GM19438 (cell line): ENCODE data around the gene TTYH2.

Experiments
- ATAC-seq: cut with Tn5 transposase; IDR thresholded peaks from one replicate; pipeline ENCODE4 v1.9.1; 2021; ENCODE audit warnings: low read depth; ENCODE audit not compliant: unreplicated experiment

TTYH2 gene

DNA sequence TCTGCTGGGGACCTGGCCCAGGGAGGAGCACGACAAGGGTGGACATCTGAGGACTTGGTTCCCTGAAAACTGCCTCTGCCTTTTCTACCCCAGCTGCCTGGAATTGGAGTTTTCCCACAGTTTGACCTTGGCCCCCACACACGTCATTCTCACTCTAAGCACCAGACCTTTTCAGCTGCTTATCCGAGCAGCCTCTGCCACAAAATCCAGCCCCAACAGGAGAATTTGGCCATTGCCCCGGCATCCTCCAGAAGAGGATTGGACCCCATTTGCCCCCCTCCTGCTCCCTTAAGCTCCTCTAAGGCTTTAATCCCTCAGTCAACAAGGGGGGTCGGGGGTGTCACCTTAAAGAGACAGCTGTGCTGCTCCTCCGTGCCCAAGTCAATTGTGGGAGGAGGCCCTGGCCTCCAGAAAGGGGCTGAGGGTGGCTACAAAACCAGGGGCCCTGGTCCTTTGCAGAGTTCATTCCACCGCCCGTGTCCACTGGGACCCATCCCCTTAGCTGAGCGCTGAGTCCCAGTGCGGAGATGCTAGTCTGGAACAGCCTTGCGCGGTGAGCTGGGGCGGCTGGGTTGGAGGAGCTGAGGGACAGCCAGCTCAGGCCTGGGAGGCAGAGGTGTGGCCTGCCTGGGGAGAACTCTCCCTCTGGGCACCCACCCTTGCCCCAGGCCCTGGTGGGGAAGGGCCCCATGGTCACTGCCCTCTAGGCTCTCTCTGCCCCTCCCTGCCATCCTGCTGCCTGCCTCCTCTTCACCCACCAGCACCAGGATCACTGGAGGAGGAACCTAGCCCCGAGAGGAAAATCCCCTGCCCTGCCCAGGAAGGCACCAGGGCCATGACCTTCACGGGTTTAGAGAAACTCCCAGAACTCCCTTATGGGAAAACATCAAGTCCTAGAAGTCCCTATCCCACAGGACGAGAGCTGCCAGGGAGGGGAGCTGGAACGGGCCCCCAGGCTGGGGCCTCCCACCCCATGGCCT is 18.8 kb downstream of the TTYH2 start:
- no peak for ATAC-seq

DNA sequence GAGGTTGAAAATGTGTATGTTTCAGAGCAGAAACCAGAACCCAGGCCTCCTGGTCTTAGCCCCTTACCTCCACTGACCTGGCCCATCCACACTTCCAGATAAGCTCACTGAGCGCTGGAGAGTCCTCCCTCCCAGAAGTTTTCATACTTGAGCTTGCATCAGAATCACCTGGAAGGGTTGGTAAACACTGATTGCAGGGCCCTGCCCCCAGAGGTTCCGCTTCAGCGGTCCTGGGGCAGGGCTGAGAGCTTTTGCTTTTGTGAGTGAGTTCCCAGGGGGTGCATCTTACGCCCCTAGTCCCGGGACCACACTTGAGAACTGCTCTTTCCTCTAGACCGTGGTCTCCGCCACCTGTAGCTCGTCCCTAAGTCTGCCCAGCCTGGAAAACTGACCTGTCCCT is 20.6 kb downstream of the TTYH2 start:
- no peak for ATAC-seq

DNA sequence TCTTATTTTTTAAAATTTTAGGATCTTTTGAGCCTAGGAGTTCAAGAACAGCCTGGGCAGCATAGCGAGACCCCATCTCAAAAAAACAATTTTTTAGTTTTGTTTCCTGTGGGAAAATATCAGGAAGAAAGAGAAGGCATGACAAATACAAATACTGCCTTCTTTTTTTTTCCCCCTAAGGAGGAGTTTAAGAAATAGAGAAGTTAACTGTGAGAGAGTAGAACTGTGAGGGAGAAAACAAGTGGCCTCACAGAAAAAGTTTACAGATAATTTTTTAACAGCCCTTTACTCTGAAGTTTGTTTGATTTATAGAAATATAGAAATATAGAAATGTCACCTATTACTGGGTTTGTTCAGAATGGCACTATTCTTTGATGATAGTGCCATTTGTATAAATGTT is 21.1 kb downstream of the TTYH2 start:
- no peak for ATAC-seq

DNA sequence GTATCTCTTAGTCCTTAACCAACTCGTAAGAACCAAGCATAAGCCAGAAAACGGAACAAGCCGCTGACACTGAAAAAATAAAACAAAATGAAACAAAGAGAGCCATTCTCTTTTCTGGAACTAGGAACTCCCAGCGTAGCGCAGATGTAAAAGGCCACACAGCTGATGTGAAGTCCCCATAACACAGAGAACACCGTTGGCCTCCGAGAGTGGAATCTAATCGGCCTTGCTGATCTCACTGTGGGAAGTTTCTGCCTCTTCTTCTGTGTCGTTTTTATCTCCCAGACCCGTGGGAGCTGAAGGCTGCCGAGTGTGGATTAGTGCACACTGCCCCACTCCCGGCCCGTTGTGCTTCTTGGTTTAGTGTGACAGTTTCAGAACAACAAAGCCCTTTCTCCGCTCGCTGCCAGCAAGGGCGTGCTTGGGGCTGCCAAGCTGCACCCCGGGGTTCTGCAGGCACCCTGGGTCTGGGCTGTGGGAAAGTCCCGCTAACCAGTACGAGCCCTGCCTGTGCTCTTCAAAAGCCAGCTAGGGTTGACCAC is 21.7 kb downstream of the TTYH2 start:
- ATAC-seq = no peak

DNA sequence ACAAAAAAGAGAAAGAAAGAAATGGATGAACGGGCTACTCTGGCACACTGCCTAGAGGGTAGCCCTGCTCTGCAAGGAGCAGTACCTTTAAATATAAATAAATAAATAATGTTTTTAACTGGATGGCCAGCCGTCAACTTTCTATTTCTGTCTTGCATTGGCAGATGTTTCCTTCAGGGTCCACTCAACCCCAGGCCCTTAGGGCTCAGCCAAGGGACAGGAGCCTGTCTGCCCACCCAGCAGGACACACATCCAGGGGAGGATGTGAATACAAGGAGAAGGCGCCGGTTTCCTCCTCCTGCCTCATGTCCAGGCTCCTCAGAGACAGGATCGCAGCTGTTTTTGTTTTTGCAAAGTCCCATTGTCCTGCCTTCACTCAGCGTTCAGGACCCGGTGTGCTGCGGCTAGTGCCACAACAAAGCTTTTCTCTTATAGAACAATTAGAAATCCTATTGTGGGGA is 22.6 kb downstream of the TTYH2 start:
- ATAC-seq = no peak

DNA sequence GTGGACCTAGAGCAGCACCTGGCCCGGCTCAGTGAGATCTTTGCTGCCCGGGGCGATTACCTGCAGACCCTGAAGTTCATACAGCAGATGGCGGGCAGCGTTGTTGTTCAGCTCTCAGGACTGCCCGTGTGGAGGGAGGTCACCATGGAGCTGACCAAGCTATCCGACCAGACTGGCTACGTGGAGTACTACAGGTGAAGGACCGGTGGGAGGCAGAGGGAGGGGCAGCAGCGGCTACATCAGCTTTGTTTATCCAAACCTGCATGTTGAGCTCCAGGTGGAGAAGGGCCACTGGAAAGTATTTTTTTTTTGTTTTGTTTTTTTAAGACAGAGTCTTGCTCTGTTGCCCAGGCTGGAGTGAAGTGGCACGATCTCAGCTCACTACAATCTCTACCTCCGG is 23.9 kb downstream of the TTYH2 start:
- ATAC-seq = no peak

DNA sequence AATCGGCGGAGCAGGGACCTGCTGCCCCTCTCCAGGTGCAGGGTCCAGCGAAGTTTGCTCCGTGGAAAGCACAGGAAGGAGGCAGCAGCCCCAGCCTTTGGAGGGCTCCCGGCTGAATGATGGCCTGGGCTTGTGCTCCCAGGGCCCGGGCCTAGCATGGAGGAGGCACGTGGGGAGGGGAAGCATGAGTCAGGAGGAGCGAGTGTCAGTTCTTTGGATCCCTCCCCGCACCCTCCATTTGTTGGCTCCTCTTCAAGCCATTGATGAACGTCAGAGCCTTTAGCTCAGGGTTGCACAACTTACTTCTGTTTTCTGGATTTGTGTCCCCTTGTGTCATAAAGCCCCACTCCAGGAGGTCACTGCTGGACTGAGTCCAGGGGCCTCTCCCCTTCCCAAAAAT is 25.8 kb downstream of the TTYH2 start:
- no peak for ATAC-seq

DNA sequence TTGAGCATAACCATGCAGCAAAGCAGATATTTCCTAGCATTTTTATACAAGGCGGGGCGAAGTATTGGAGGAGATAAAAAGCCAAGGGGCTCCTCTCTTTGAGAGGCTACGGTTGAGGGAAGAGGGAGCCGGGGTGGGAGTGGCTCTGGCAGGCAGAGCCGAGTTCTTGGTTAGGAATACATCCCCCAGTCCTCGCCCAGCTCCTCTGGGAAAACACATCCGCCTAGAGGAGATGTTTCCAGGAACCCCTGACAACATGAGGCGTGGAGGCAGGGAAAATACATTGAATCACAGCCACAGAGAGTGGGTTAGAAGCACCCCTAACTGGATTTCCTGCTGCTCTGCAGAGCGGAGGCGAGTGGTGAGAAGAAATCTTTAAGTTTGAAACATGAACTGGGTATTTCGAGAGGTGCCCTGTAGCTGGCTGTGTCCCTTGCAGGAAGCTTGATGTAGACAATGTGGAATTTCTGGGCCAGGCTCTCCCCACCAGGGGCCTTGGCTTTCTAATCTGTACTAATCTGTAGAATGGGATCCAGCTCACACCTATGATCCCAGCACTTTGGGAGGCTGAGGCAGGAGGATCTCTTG is 27.3 kb downstream of the TTYH2 start:
- ATAC-seq = no peak

DNA sequence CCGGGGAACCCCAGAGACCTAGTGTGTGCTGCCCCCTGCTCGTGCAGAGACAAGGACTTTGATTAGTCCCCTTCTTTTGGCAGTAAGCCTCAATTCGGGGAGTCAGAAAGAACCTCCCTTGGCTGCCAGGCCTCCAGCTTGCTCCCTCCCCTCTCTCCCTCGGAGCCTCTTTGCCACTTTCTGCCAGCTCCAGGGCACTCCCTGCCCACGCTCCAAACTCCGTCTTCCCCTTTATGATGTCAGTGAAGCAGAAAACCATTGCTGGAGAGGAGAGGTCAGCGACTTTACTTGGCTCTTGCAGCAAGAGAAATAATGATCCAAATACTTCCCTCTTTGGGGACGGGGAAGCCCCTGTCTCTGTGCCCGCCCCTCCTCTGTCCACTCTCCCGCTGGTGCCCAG is 28.1 kb downstream of the TTYH2 start:
- ATAC-seq = no peak

DNA sequence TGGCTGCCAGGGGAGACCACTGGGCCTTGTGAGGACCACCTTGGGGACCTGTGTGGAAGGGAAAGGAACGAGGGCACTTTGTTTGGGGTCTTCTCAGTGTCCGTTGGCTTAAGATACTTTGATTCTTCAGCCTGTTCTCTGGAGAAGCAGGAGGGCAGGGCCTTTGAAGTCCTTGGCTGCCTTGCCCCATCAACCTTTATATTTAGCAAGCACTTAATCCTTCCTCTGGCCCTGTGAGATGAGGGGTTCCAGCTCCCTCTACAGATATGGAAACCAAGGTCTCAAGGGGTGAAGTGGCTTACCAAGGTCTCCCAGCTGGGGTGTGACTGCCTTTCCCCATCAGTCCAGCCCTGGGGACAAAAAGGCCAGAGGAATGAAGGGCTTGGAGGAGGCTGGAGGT is 28.5 kb downstream of the TTYH2 start:
- ATAC-seq = no peak

DNA sequence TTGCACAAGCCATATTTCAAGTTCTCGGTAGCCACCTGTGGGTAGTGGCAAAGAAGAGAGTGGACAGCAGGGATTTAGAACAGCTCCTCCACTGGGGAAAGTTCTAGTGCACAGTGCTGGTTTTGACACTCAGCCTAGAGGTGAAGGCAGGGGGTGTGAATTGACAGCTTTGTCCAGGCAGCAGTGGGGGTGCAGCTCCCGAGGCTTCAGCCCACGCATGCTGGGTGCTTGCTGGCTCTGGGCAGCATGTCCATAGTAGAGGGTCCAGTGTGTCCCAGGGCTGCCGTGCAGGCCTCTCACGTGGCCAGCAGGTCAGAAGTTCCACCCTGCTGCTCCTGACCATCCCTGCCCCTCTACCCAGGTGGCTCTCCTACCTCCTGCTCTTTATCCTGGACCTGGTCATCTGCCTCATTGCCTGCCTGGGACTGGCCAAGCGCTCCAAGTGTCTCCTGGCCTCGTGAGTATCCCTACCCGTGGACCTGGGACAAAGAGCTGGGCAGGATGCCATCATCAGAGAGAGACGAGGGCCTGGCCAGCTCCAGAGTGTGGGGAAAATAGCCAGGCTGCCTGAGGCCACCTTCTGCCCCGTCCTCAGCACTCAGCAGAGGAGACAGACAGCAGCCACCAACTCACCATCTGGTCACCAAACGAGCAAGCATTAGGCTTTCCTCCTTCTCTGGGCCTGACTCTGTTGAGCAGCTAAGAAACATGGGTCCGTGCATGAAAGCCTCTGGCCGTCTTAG is 29.8 kb downstream of the TTYH2 start:
- no peak for ATAC-seq

DNA sequence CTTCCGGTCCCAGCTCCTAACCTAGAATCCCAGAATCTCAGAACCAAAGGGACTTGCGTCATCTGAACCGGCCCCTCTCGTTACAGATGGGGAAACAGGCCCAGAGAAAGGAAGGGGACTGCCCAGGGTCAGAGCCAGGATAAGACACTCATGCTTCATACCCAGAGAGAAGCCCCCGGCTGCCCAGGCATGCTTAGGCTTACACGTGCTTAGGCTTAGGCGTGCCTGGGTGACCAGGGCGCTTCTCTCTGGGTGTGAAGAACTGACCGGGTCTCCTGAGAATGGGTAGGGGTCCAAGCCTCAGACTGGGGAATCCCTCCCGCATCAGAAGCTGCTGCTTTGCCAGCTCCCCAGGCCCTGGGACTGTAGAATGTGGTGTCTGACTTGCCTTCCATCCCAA is 30.8 kb downstream of the TTYH2 start:
- no peak for ATAC-seq

DNA sequence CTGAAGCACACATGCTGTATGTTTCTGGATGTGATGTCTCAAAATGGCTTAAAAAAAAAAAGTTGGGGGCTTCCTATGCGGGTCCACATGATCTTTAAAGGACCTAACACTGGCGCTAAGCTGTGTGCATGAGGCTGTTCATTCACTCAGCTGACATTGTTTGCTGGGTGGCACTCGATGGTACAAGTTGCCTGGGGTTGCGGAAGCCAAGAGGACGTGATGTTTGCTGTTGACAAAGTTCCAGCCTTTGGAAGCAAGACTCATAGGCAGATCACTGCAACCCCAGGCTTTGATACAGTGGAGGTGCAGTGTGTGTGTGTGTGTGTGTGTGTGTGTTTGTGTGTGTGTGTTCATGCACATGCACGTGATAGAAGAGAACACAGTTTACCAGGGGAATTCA is 31.2 kb downstream of the TTYH2 start:
- no peak for ATAC-seq

DNA sequence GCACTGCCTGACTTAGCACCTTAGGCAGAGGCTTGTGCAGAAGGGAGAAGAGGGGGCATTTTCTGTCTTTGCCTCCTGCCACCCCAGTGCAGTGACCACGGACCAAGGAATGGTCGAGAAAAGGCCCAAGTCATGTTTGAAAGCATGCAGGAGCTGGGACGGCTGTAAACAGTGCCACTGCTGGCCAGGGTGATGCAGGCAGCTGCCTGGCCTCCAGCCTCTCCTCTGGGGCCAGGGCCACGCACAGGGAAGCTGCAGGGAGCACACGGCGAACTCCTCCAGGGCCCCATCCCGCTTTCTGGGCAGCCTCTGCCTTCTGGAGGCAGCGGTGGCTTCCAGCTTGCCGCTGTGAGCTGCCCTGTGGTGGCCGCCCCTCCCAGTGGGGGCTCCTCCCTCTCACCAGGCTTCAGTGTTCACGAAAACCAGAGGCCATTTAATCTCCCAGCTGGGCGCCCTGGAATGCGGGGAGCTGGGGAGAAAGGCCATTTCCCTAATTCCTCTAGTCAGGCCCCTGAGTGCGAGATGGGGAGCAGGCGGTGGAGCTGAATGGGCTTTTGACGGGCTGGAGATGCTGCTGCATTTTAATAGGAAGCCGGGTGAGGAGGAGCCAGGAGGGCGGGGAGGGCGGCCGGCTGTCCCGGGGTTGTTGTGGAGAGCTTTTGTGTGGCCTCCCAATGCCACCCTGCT is 31.9 kb downstream of the TTYH2 start:
- no peak for ATAC-seq

DNA sequence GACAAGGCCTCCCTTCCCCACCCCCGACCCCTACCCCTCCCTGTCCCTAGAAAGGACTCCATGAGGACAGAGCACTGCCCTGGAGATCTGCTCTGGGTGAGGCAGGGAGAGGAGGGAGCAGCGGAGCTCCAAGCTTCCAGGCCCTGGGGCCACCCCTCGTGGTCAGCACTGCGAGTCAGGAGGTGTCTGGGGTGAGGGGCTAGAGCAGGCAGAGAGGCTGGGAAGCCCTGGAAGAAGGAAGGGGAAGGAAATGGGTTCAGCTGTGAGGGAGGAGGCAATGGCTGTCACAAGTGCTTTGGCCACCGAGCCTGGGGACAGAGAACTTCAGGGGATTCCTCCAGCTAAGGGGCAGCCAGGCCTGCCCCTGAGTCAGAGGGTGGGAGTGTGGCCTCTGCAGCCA is 32.5 kb downstream of the TTYH2 start:
- ATAC-seq = no peak

DNA sequence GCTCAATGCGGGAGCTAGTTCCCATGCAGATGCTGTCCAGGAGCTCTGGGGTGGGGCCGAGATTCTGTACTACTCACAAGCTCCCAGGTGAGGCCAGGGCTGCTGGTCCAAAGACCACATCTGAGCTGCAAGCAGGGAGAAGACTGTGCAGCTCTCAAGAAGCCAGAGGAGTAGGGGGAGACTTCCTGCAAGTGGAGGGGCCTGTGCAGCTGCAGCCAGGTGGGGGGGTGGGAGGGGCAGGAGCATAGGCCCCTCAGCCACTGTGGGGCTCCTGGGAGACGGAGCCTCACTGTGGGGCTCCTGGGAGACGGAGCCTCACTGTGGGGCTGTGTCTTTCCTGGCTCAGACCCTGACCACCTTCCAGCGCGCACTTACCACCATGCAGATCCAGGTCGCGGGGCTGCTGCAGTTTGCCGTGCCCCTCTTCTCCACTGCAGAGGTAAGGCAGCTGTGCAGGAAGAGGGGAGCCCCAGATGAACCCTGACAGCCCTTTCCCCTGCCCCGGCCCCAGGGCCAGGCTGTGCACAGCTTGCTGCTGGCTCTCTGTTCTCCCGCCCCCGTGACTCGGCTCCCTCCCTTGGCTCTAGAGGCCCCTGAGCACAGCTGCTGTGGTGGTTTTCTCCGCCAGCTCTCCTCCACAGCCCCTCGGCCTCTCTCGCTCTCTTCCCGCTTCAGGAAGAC is 36.4 kb downstream of the TTYH2 start:
- no peak for ATAC-seq

DNA sequence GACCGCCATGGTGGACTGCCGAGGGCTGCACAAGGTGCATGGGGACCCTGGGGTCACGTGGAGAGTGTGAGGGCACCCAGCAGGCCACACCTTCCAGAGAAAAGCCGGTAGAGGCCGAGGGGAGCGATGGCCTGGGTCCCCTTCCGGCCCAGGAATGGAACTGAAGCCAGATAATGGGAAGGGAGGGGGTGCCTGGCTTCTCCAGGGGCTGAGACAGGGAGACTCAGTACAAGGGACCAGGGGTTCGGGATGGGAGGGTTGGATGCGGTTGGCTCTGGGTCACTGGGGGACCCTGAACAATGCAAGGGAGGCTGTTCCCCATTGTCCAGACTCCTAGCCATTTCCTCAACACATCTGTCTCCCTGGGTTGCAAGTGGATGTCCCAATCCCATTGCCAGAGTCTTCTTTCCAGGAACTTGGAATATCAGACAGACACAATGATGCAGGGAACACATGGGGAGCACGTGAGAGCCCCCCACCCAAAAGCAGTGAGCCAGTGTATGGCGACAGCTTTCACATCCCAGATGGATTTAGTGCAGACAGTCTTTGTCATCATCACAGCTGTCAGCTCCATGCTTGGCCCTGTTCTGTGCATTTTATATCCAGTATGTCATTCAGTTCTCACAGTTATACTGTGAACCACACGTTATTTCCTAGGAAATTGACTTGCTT is 37.1 kb downstream of the TTYH2 start:
- ATAC-seq = no peak

DNA sequence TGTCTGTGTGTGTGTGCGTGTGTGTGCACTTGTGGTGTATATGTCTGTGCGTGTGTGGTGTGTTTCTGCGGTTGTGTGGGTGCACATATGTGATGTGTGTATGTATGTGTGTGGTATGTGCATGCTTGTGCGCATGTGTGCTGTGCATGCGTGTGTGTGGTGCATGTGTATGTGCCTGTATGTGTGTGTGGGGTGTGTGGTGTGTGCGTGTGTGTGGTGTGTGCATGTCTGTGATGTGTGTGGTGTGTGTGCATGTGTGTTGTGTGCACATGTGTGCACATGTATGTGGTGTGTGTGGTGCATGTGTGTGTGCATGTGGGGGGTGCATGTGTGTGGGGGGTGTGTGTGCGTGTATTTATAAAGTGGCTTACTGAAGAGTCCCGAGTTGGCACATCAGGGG is 37.7 kb downstream of the TTYH2 start:
- ATAC-seq = no peak

DNA sequence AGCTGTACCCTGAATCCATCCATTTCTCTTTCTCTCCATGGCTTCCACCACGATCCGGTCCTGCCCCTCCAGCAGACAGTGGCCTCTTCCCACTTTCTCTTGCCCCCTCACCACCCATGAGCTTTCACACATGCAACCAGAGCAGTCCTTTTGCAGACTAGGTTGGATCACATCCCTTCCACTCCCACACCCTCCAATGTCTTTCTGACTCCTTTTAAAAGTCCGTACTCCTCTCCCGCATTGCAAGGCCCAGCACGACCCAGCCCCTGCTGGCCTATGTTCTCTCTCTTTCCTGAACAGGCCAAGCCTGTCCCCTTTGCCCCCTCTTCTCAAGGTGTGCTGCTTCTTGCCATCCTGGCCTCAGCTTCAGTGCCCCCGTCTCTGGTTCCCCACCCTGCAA is 38.2 kb downstream of the TTYH2 start:
- no peak for ATAC-seq
